PFSK-1 (cell line): ENCODE results near the gene HHATL.

Source experiments
- POLR2AphosphoS5 ChIP-seq: IDR thresholded peaks from 2 replicates; pipeline ENCODE4 v1.6.1; 2012; ENCODE audit warnings: low read depth, mild to moderate bottlenecking, control low read depth, low read length, moderate library complexity
- REST ChIP-seq, 2 experiments: IDR thresholded peaks; 2 replicates each; pipeline versions ENCODE4 v1.6.1 to v1.8.0; 2011 to 2012; ENCODE audit warnings: low read depth in 2 of 2, low read length in 2 of 2, control low read depth in 1 of 2, inconsistent platforms in 1 of 2, mild to moderate bottlenecking in 1 of 2, moderate library complexity in 1 of 2; ENCODE audit not compliant: insufficient read depth in 1 of 2
- TAF1 ChIP-seq: IDR thresholded peaks from 2 replicates; pipeline ENCODE4 v1.6.1; 2012; ENCODE audit warnings: low read length, control low read depth, borderline replicate concordance; ENCODE audit not compliant: insufficient read depth

GRCh38 chr3:42742259-42742658 lies 39.7 kb upstream of the HHATL start:
- TF ChIP-seq REST (IDR thresholded peaks at IDR 0.05; ENCODE audit: insufficient read depth in 1 of 2, low read depth in 2 of 2, low read length in 2 of 2) (no peak), POLR2AphosphoS5 (no peak), TAF1 (no peak)
